ENCODE data around the gene PYROXD2. TPM values are rescaled to one million over a fixed set of nuclear protein-coding genes. Genes with fewer than 3 reads are reported as not detected.

Gene PYROXD2
- total RNA-seq, 1 experiment from 2014 or later, result 2.3 TPM

GRCh38 chr10:98337484-98337883 lies 77.5 kb downstream of the PYROXD2 start:
- ChIA-PET POLR2A (no interaction called here), CTCF (no interaction called here)
- Histone ChIP-seq H3K27me3 (ENCODE audit: control insufficient read depth, insufficient read depth, low read length) (no peaks in the 10 kb centered on the region; the same call in 1 of the 2 replicates), H3K4me1 (ENCODE audit: control insufficient read depth, insufficient read depth, low read length) (peaks cover 8% of the 10 kb centered on the region), H3K9me3 (ENCODE audit: control insufficient read depth, insufficient read depth, low read depth, low read length) (no peaks in the 10 kb centered on the region), H3K27ac (ENCODE audit: low read length) (no peak overlapping the region), H3K4me3 (ENCODE audit: low read depth in 2 of 2, low read length in 2 of 2) (no peak overlapping the region), H3K36me3 (ENCODE audit: control insufficient read depth, insufficient read depth, low read length) (no peaks in the 10 kb centered on the region)
- intact Hi-C loops (cut with micrococcal nuclease; ENCODE audit: unreplicated experiment), result no loop called here
- BruUV-seq (replicated peaks), result no TSS peak
- in situ Hi-C loops (cut with HindIII; ENCODE audit: low pct_unique_long_range_greater_than_20kb, low sequenced_read_pairs), result no loop called here
- TF ChIP-seq CTCF (IDR thresholded peaks at IDR 0.05) (no peak), TCF7L2 (IDR thresholded peaks at IDR 0.05; ENCODE audit: low read depth, low read length) (no peak), REST (IDR thresholded peaks at IDR 0.05; ENCODE audit: insufficient read depth in 1 of 2, low read depth in 2 of 2, low read length in 1 of 2) (no peak), SIN3A (IDR thresholded peaks at IDR 0.05; ENCODE audit: borderline replicate concordance, insufficient read depth, low read depth, low read length) (no peak), POLR2AphosphoS5 (IDR thresholded peaks at IDR 0.05; ENCODE audit: low read depth, low read length) (no peak)
- ATAC-seq (no peak), DNase-seq (ENCODE audit: low read depth, low spot score) (no peak)

Small RNAs within 50 kb of the gene (microRNA-seq; reads per million reads assigned to microRNA genes)
- gene MIR1287 (ENCODE audit: unreplicated experiment) (10.8 reads per million, percentile 31 among the genes with 10 or more reads in this experiment), gene MIR4685 (ENCODE audit: unreplicated experiment) (5.4 reads per million, percentile 15 among the genes with 10 or more reads in this experiment)

Other genes with a start within 250 kb of the PYROXD2 start
- 17.7 TPM for gene LOXL4, start 147.0 kb downstream of the PYROXD2 start, total RNA-seq (2021; ENCODE audit: unreplicated experiment)
- 146 TPM for gene HPS1, start 31.8 kb upstream of the PYROXD2 start, total RNA-seq (2021; ENCODE audit: unreplicated experiment)